ENCODE data around the gene MYO3B. TPM values are rescaled to one million over a fixed set of nuclear protein-coding genes. Genes with fewer than 3 reads are reported as not detected.

MYO3B gene
- total RNA-seq, 1 experiment from 2014 or later = 0.50 TPM

DNA sequence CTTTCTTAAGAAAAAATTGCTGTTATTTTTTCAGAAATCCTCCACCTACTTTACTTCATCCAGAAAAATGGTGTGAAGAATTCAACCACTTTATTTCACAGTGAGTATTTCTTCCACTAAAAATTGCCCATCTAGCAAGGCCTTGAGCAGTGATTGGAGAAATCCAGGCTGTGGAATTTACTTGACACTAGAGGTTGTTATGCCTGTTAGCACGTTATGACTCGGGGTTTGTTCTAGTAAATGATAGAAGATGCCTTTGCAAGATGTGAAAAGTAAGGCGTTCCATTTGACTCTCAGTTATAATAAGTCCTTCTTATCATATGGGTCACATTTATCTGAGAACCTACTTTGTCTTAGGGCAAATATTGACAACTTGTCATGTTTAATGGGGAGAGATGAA lies 157.4 kb downstream of the MYO3B start:
- ATAC-seq = no peak
- no peak overlapping the region for H3K27ac Mint-ChIP-seq
- H3K36me3 Mint-ChIP-seq = peaks cover 16% of the 10 kb centered on the region
- H3K4me1 Mint-ChIP-seq = peaks cover 21% of the 10 kb centered on the region
- POLR2A ChIA-PET = no interaction called here
- no peak overlapping the region for H3K4me3 Mint-ChIP-seq
- H3K9me3 Mint-ChIP-seq = peaks cover 22% of the 10 kb centered on the region
- no peak for TF ChIP-seq JAZF1 (CRISPR knock-in tag; IDR thresholded peaks at IDR 0.05)
- TF ChIP-seq ZNF263 (CRISPR knock-in tag; IDR thresholded peaks at IDR 0.05; ENCODE audit: low read depth) = no peak
- TF ChIP-seq, protein P1, sequence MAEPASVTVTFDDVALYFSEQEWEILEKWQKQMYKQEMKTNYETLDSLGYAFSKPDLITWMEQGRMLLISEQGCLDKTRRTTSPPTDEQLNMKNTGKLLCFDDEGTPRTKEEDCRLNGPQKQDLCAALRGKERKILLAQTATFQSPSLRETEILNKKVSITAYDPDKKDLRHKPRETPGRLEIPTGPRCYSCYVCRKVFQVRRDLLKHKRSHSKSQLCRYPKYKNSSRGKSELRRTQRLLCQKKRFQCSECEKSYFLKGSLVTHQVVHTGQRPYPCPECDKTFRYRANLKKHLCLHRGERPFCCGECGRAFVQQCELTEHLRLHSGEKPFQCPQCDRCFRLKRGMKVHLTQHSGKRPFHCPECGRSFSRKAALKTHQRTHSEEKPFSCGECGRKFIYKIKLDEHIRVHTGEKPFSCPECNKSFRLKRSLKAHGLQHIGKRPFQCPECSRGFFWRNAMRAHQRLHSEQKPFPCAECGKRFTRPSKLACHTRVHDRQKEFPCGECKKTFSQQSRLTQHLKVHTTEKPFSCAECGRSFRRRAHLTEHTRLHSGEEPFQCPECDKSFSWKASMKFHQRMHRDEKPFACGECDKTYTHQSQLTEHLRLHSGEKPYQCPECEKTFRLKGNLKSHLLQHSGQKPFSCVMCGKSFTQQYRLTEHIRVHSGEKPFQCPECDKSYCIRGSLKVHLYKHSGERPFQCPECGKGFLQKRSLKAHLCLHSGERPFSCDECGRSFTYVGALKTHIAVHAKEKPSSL (CRISPR knock-in tag; conservative IDR thresholded peaks at IDR 0.05) = no peak
- TF ChIP-seq, protein P2, sequence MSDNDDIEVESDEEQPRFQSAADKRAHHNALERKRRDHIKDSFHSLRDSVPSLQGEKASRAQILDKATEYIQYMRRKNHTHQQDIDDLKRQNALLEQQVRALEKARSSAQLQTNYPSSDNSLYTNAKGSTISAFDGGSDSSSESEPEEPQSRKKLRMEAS (CRISPR knock-in tag; IDR thresholded peaks at IDR 0.05) = no peak
- no peak for TF ChIP-seq ELF4 (CRISPR knock-in tag; IDR thresholded peaks at IDR 0.05; ENCODE audit: low read depth)
- no peak for TF ChIP-seq ZSCAN18 (CRISPR knock-in tag; IDR thresholded peaks at IDR 0.05)
- TF ChIP-seq SOX15 (CRISPR knock-in tag; IDR thresholded peaks at IDR 0.05) = no peak
- no peak for TF ChIP-seq GTF2I (CRISPR knock-in tag; conservative IDR thresholded peaks at IDR 0.05)
- TF ChIP-seq ZNF232 (CRISPR knock-in tag; IDR thresholded peaks at IDR 0.05) = no peak
- TF ChIP-seq CREB1 (CRISPR knock-in tag; IDR thresholded peaks at IDR 0.05) = no peak
- no peak for TF ChIP-seq PRRX2 (CRISPR knock-in tag; IDR thresholded peaks at IDR 0.05)
- TF ChIP-seq TEAD1 (CRISPR knock-in tag; IDR thresholded peaks at IDR 0.05) = no peak
- DNase-seq (ENCODE audit: low spot score) = no peak
- CTCF ChIA-PET = interaction anchor here (0.9 kb wide), 1 partner anchor 11 kb away, joined by 3 read pairs; no protein-coding TSS in a partner anchor
- H3K27me3 Mint-ChIP-seq (ENCODE audit: low read depth) = peaks cover 5% of the 10 kb centered on the region; the same call in 1 of the 2 replicates

DNA sequence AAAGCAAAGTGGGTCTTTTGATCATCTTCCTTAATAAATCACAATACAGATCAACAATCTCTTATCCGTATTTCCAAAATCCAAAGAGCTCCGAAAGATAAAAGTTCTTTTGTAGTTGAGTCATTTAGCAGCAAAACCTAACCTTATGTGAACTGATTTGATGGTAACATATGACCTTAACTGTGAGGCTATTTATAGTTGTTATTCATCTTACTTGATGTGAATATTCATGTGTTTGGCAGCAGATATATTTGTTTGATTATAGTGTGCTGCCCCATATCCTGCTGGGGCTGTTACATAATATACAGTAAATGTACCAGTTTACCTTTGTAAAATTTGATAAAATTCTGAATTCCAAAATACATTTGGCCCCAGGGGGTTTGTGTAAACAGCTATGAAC lies 158.5 kb downstream of the MYO3B start:
- peaks cover 12% of the 10 kb centered on the region for H3K9me3 Mint-ChIP-seq
- H3K27me3 Mint-ChIP-seq (ENCODE audit: low read depth) = 0 out of 2 replicates have a peak, but pooled peaks cover 5% of the 10 kb centered on the region
- no peak overlapping the region for H3K4me3 Mint-ChIP-seq
- H3K4me1 Mint-ChIP-seq = peaks cover 32% of the 10 kb centered on the region
- CTCF ChIA-PET = no interaction called here
- TF ChIP-seq, protein P3, sequence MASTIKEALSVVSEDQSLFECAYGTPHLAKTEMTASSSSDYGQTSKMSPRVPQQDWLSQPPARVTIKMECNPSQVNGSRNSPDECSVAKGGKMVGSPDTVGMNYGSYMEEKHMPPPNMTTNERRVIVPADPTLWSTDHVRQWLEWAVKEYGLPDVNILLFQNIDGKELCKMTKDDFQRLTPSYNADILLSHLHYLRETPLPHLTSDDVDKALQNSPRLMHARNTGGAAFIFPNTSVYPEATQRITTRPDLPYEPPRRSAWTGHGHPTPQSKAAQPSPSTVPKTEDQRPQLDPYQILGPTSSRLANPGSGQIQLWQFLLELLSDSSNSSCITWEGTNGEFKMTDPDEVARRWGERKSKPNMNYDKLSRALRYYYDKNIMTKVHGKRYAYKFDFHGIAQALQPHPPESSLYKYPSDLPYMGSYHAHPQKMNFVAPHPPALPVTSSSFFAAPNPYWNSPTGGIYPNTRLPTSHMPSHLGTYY (CRISPR knock-in tag; IDR thresholded peaks at IDR 0.05) = no peak
- TF ChIP-seq KAT7 (CRISPR knock-in tag; IDR thresholded peaks at IDR 0.05; ENCODE audit: borderline replicate concordance) = no peak
- no peak for TF ChIP-seq JUN (CRISPR knock-in tag; IDR thresholded peaks at IDR 0.05)
- no peak for DNase-seq (ENCODE audit: low spot score)
- peaks cover 9% of the 10 kb centered on the region for H3K36me3 Mint-ChIP-seq
- ATAC-seq = no peak
- H3K27ac Mint-ChIP-seq = no peak overlapping the region
- POLR2A ChIA-PET = no interaction called here

- TF ChIP-seq TCF7 (CRISPR knock-in tag; IDR thresholded peaks at IDR 0.05; ENCODE audit: low read depth) = no peak
- peak; percentile 76 for TF ChIP-seq ZNF317 (CRISPR knock-in tag; IDR thresholded peaks at IDR 0.05; ENCODE audit: borderline replicate concordance, low read depth)
- no peak for TF ChIP-seq ZNF138 (CRISPR knock-in tag; conservative IDR thresholded peaks at IDR 0.05)
- TF ChIP-seq ZNF263 (CRISPR knock-in tag; IDR thresholded peaks at IDR 0.05; ENCODE audit: low read depth) = no peak
- Mint-ChIP-seq H3K4me1 (peaks cover 37% of the 10 kb centered on the region), H3K27ac (no peak overlapping the region), H3K4me3 (no peak overlapping the region), H3K36me3 (peaks cover 4% of the 10 kb centered on the region), H3K9me3 (peaks cover 7% of the 10 kb centered on the region), H3K27me3 (ENCODE audit: low read depth) (0 out of 2 replicates have a peak, but pooled peaks cover 3% of the 10 kb centered on the region)
- CTCF ChIA-PET = no interaction called here
- DNase-seq (ENCODE audit: low spot score) = no peak
- ATAC-seq = no peak
- POLR2A ChIA-PET = no interaction called here
Observed at GRCh38 chr2:170336916-170337315, 159.0 kb downstream of the MYO3B start.

Measured in WTC11 (cell line).